KMS-11 (cell line): Measurements from ENCODE around the gene PREPL.

Source experiments
- H2AFZ ChIP-seq: fragments of 200-600 bp; sonication (generic); 2 replicates; pipeline ENCODE4 v1.6.1; 2016; ENCODE audit warnings: antibody characterized with exemption, mixed run types, low read depth
- H3K27ac ChIP-seq: fragments of 200-600 bp; sonication (generic); 2 replicates; pipeline ENCODE4 v1.6.1; 2016; ENCODE audit warnings: mild to moderate bottlenecking, mixed run types
- H3K27me3 ChIP-seq: fragments of 200-600 bp; sonication (generic); 2 replicates; pipeline ENCODE4 v1.6.1; 2017; ENCODE audit warnings: mild to moderate bottlenecking, low read depth, mixed run types, moderate library complexity; ENCODE audit not compliant: insufficient read depth
- H3K36me3 ChIP-seq: fragments of 200-600 bp; sonication (generic); 2 replicates; pipeline ENCODE4 v1.6.1; 2017; ENCODE audit warnings: mild to moderate bottlenecking, mixed run types; ENCODE audit not compliant: insufficient read depth
- H3K4me1 ChIP-seq: fragments of 200-600 bp; sonication (generic); 2 replicates; pipeline ENCODE4 v1.6.1; 2016; ENCODE audit warnings: mild to moderate bottlenecking, low read depth, mixed run types; ENCODE audit not compliant: poor library complexity, severe bottlenecking
- H3K4me2 ChIP-seq: fragments of 200-600 bp; sonication (generic); 2 replicates; pipeline ENCODE4 v1.7.0; 2016; ENCODE audit warnings: mild to moderate bottlenecking, mixed run types
- H3K4me3 ChIP-seq: fragments of 200-600 bp; sonication (generic); IDR thresholded peaks from 2 replicates; pipeline ENCODE4 v1.6.1; 2017; ENCODE audit warnings: low read depth, low read length, mixed read lengths; ENCODE audit not compliant: insufficient read depth
- H3K79me2 ChIP-seq: fragments of 200-600 bp; sonication (generic); 2 replicates; pipeline ENCODE4 v1.6.1; 2016; ENCODE audit warnings: low read depth, mixed run types; ENCODE audit not compliant: insufficient read depth
- H3K9ac ChIP-seq: fragments of 200-600 bp; sonication (generic); 2 replicates; pipeline ENCODE4 v1.6.1; 2016; ENCODE audit warnings: mild to moderate bottlenecking, mixed run types
- H4K20me1 ChIP-seq: fragments of 200-600 bp; sonication (generic); 2 replicates; pipeline ENCODE4 v1.6.1; 2016; ENCODE audit warnings: mild to moderate bottlenecking, mixed run types; ENCODE audit not compliant: insufficient read depth
- TF ChIP-seq, protein P1 (sequence below): fragments of 200-600 bp; sonication (generic); conservative IDR thresholded peaks from 2 replicates; pipeline ENCODE4 v1.6.1; 2017; ENCODE audit warnings: low read depth, mild to moderate bottlenecking, antibody characterized with exemption, low read length, moderate library complexity, mixed read lengths

PREPL gene

DNA sequence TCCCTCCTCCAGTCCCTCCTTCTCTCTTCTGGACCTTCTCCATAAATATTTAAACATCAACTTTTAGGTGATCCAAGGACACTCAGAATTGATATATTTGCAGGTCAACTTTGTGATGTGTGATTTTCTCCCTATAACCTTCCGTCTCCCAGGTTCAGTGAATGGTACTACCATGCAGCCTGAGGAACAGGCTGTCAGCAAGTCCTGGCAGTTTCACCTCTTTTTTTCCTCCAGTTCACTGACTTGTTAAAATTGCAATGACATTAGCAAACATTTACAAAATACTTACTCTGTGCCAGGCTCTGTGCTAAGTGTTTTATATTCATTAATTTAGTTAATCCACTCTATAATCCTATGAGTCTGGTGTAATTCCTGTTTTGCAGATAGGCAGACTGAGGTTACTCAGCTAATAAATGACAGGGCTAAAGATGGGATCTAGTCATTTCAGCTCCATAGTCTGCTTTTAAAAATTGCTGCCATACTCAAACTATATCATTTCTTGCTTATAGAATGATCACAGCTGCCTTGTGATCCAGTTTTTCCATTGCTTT lies 78.1 kb downstream of the PREPL start:
- H4K20me1 ChIP-seq = no peaks in the 10 kb centered on the region
- TF ChIP-seq, protein P1, sequence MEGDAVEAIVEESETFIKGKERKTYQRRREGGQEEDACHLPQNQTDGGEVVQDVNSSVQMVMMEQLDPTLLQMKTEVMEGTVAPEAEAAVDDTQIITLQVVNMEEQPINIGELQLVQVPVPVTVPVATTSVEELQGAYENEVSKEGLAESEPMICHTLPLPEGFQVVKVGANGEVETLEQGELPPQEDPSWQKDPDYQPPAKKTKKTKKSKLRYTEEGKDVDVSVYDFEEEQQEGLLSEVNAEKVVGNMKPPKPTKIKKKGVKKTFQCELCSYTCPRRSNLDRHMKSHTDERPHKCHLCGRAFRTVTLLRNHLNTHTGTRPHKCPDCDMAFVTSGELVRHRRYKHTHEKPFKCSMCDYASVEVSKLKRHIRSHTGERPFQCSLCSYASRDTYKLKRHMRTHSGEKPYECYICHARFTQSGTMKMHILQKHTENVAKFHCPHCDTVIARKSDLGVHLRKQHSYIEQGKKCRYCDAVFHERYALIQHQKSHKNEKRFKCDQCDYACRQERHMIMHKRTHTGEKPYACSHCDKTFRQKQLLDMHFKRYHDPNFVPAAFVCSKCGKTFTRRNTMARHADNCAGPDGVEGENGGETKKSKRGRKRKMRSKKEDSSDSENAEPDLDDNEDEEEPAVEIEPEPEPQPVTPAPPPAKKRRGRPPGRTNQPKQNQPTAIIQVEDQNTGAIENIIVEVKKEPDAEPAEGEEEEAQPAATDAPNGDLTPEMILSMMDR = no peak
- H3K27ac ChIP-seq = no peak overlapping the region

DNA sequence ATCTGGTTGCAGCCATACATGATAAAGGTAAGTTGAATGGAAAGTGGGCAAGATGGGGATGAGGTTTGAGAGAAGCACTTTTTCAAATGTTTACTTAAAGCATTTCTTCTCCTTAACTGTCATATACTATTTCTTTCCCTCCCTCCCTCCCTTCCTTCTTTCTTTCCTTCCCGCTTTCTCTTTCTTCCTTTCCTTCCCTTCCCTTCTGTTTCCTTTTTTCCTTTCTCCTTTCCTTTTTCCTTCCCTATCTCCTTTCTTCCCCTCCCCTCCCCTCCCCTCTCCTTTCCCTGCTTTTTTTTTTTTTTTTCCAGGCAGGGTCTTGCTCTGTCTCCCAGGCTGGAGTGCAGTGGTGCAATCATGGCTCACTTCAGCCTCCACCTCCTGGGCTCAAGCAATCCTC lies 80.4 kb downstream of the PREPL start:
- no peak overlapping the region for H3K4me2 ChIP-seq
- no peaks in the 10 kb centered on the region for H3K4me1 ChIP-seq

More for the DNA sequence above, 78.1 kb downstream of the PREPL start:
- Histone ChIP-seq H3K4me1 (no peaks in the 10 kb centered on the region), H3K4me2 (no peak overlapping the region), H3K79me2 (no peaks in the 10 kb centered on the region), H3K27me3 (no peaks in the 10 kb centered on the region), H3K36me3 (no peaks in the 10 kb centered on the region), H3K9ac (no peak overlapping the region), H2AFZ (no peak overlapping the region), H3K4me3 (no peak overlapping the region)

DNA sequence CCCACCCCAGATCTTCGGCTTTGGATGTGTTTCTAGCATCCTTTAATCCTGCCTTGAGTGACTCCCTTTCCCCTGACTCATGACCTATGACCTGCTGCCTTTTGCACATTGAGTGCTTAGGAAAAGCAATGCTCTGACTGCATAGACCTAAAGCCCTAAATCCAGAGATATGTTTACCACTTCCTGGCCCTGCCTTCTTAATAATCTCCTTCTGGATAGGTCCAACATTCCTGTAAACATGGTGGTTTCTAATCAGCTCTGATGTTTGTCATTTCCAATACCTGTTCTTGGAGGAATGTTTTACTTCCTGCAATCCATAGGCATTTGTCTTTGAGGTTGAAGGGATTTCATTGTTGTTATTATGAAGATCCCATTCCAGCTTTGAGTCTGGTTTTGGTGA lies 83.8 kb downstream of the PREPL start:
- Histone ChIP-seq H3K27me3 (no peaks in the 10 kb centered on the region), H4K20me1 (no peaks in the 10 kb centered on the region), H3K27ac (no peak overlapping the region), H3K4me1 (no peaks in the 10 kb centered on the region), H3K9ac (no peak overlapping the region), H2AFZ (no peak overlapping the region), H3K4me3 (no peak overlapping the region), H3K79me2 (no peaks in the 10 kb centered on the region), H3K36me3 (no peaks in the 10 kb centered on the region), H3K4me2 (no peak overlapping the region)
- TF ChIP-seq, protein P1 = no peak

More for the DNA sequence above, 80.4 kb downstream of the PREPL start:
- H3K27me3 ChIP-seq = no peaks in the 10 kb centered on the region
- no peaks in the 10 kb centered on the region for H4K20me1 ChIP-seq
- TF ChIP-seq, protein P1 = no peak
- H2AFZ ChIP-seq = no peak overlapping the region
- no peak overlapping the region for H3K27ac ChIP-seq
- no peak overlapping the region for H3K9ac ChIP-seq
- H3K79me2 ChIP-seq = no peaks in the 10 kb centered on the region
- H3K36me3 ChIP-seq = no peaks in the 10 kb centered on the region
- H3K4me3 ChIP-seq = no peak overlapping the region

DNA sequence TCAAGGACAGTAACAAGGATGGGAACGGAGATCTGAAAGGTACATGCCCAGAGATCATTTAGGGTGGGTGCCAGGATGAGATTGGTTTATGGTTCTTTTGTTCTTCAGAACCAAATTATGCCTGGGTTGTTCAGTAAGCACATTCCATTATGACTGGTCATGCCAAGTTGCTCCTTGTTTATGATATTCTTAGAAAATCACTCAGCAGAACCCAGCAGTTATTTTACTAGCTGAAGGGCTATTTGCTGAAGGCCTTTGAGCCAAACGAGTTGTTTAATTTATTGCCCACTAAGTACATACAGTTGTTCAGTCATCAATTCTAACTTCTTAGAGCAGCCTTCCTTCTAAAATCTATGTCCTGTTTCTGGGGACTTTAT lies 85.4 kb downstream of the PREPL start:
- H3K4me2 ChIP-seq = no peak overlapping the region
- TF ChIP-seq, protein P1 = no peak

More for the DNA sequence above, 85.4 kb downstream of the PREPL start:
- Histone ChIP-seq H4K20me1 (no peaks in the 10 kb centered on the region), H3K36me3 (no peaks in the 10 kb centered on the region), H3K4me3 (no peak overlapping the region), H3K9ac (no peak overlapping the region), H3K27ac (no peak overlapping the region), H3K27me3 (no peaks in the 10 kb centered on the region), H2AFZ (no peak overlapping the region), H3K79me2 (no peaks in the 10 kb centered on the region), H3K4me1 (no peaks in the 10 kb centered on the region)
